Heart left ventricle (tissue), 16 donors: ENCODE results near the gene OR2V1. TPM values are rescaled to one million over a fixed set of nuclear protein-coding genes. Genes with fewer than 3 reads are reported as not detected.

Experiments
- ATAC-seq, 4 donors: fragments of 200-7000 bp; cut with Tn5 transposase; one replicate each; pipeline ENCODE4 v1.9.1; 2020 to 2022; ENCODE audit warnings: moderate library complexity in 4 of 4, mild to moderate bottlenecking in 3 of 4, moderate number of reproducible peaks in 1 of 4
- DNase-seq, 5 donors: peaks; one replicate each; pipeline ENCODE4 v3.0.0-alpha.2; 2020
- H3K27ac ChIP-seq, 12 donors: fragments of 200-600 bp; sonication (generic) in 4 of 12; one replicate each; pipeline versions ENCODE4 v1.5.0 to v1.8.0; 2016 to 2022; ENCODE audit warnings: mild to moderate bottlenecking in 2 of 12
- H3K27me3 ChIP-seq, 9 donors: fragments of 200-600 bp; sonication (generic) in 2 of 9; one replicate each; pipeline versions ENCODE4 v1.5.1 to v1.8.0; 2016 to 2022; ENCODE audit warnings: mild to moderate bottlenecking in 3 of 9
- H3K36me3 ChIP-seq, 9 donors: fragments of 200-600 bp; sonication (generic) in 2 of 9; one replicate each; pipeline versions ENCODE4 v1.5.0 to v1.8.0; 2018 to 2022; ENCODE audit warnings: mild to moderate bottlenecking in 2 of 9
- H3K4me1 ChIP-seq, 12 donors: fragments of 200-600 bp; sonication (generic) in 4 of 12; one replicate each; pipeline versions ENCODE4 v1.5.0 to v1.8.0; 2016 to 2022; ENCODE audit warnings: mild to moderate bottlenecking in 3 of 12
- H3K4me3 ChIP-seq, 12 donors: fragments of 200-600 bp; sonication (generic) in 4 of 12; one replicate each; pipeline versions ENCODE4 v1.5.0 to v1.8.0; 2017 to 2022; ENCODE audit warnings: mild to moderate bottlenecking in 9 of 12, moderate library complexity in 4 of 12
- H3K9me3 ChIP-seq, 12 donors: fragments of 200-600 bp; sonication (generic) in 4 of 12; one replicate each; pipeline versions ENCODE4 v1.5.0 to v1.8.0; 2016 to 2022; ENCODE audit warnings: mild to moderate bottlenecking in 1 of 12
- CTCF ChIP-seq, 12 donors: fragments of 200-600 bp; sonication (generic) in 4 of 12; IDR thresholded peaks; one replicate each; pipeline versions ENCODE4 v1.5.0 to v1.8.0; 2018 to 2022; ENCODE audit warnings: antibody characterized with exemption in 12 of 12, mild to moderate bottlenecking in 5 of 12
- POLR2A ChIP-seq, 2 donors: fragments of 450-650 bp; IDR thresholded peaks; one replicate each; pipeline ENCODE4 v1.6.1; 2017; ENCODE audit warnings: antibody characterized with exemption in 2 of 2, mild to moderate bottlenecking in 2 of 2, moderate library complexity in 2 of 2
- WGBS, 4 donors: extraction: QIAGEN DNeasy Blood & Tissue Kit in 2 of 4; methylation state at CpG; one replicate each; pipeline versions ENCODE4 v1.1.5 to v1.1.7; 2013 to 2018; 5-methylcytosine and 5-hydroxymethylcytosine counted together
- intact Hi-C, 10 donors: fragments of 100-400 bp; cut with DNase I; formaldehyde crosslinking; loops; one replicate each; pipeline versions ENCODE4 v1.11.1 to v1.14.2; 2022
- polyA plus RNA-seq, 2 donors: library from polyadenylated mRNA; stranded (reverse); fragments of 200-250 nt; gene quantifications; one replicate each; pipeline ENCODE4 v1.2.3, GENCODE V29; 2013
- total RNA-seq, 9 donors: library from RNA; depleted of rRNA in 2 of 9; stranded (reverse); fragments of >200 nt in 2 of 9; fragmentation: NEBNext Ultra II Directional in 3 of 9; extraction: Animal tissue kit (Norgen Biotek cat#: 25700) in 3 of 9; gene quantifications; one replicate each; pipeline versions ENCODE4 v1.1.0 to v1.2.4, GENCODE V29; 2016 to 2023
- donor health status: ischemic (EF 13 %, LVEDD 7.1; RV severe dilation, severe dysfunction).
- donor health status: healthy with polysubstance abuse.
- donor health status: DM: no; HTN: yes; CAD: no.
- donor health status: DM: no; HTN: no; CAD: no.
- donor health status: ischemic (EF 25% LVEDD 6.9; RV normal size, moderate dysfunction).
- donor health status: ischemic (EF 25% LVEDD 5.7; RV mildly dilated, moderate dysfunction).
- donor health status: healthy.
- donor health status: DM: yes; HTN: yes; CAD: no.
- donor health status: ischemic (EF 35%, LVEDD 5.7; RV mildly dilated, moderate dysfunction).
- donor health status: nonischemic (EF 11% LVEDD 7.7; RV severe dilation, severe dysfunction).
- donor health status: DM: yes; HTN: yes; CAD: no.
- donor health status: PGD.
- donor health status: ischemic (EF 29% LVEDD 5.4; RV normal size, mild dysfunction).
- donor health status: nonischemic (EF 23%, LVEDD 6.1; RV moderate dilation, normal function).

The OR2V1 gene
- total and polyA plus RNA-seq, 11 donors = not detected

- H3K36me3 ChIP-seq = no peaks in the 10 kb centered on the region
- H3K27ac ChIP-seq = no peak overlapping the region
- no peak for DNase-seq
- ATAC-seq = no peak
- peaks cover 0 to 17% (median 4%) of the 10 kb centered on the region in 9 donors for H3K27me3 ChIP-seq
- intact Hi-C loops = no loop called here
- no peaks in the 10 kb centered on the region for H3K4me1 ChIP-seq
- H3K9me3 ChIP-seq = peaks cover 0 to 10% (median 0%) of the 10 kb centered on the region in 12 donors
- WGBS, 4 donors = 66 to 80% (median 77%) methylated on average over 15 to 17 of the region's 17 CpGs
- no peak overlapping the region for H3K4me3 ChIP-seq
- TF ChIP-seq CTCF (IDR thresholded peaks at IDR 0.05) (no peak), POLR2A (IDR thresholded peaks at IDR 0.05) (no peak)
Observed at GRCh38 chr5:181086026-181086883, 44.7 kb downstream of the OR2V1 start.

- Histone ChIP-seq H3K4me3 (no peak overlapping the region), H3K4me1 (no peaks in the 10 kb centered on the region), H3K36me3 (no peaks in the 10 kb centered on the region), H3K27ac (no peak overlapping the region), H3K27me3 (peaks cover 0 to 23% (median 8%) of the 10 kb centered on the region in 9 donors), H3K9me3 (peaks cover 0 to 10% (median 0%) of the 10 kb centered on the region in 12 donors)
- intact Hi-C loops = no loop called here
- 45 to 57% (median 49%) methylated on average over 18 of the region's 18 CpGs for WGBS, 4 donors
- ATAC-seq = no peak
- TF ChIP-seq CTCF (IDR thresholded peaks at IDR 0.05) (no peak), POLR2A (IDR thresholded peaks at IDR 0.05) (no peak)
- no peak for DNase-seq
Observed at GRCh38 chr5:181084621-181085195, 46.3 kb downstream of the OR2V1 start.

GRCh38 chr5:181081989-181082388 lies 49.0 kb downstream of the OR2V1 start:
- Histone ChIP-seq H3K4me3 (no peak overlapping the region), H3K9me3 (peaks cover 0 to 17% (median 4%) of the 10 kb centered on the region in 12 donors), H3K4me1 (no peaks in the 10 kb centered on the region), H3K27me3 (peaks cover 0 to 23% (median 8%) of the 10 kb centered on the region in 9 donors), H3K36me3 (no peaks in the 10 kb centered on the region), H3K27ac (no peak overlapping the region)
- intact Hi-C loops = no loop called here
- no peak for TF ChIP-seq CTCF (IDR thresholded peaks at IDR 0.05)
- TF ChIP-seq POLR2A (IDR thresholded peaks at IDR 0.05) = no peak
- ATAC-seq (no peak), DNase-seq (no peak)

- Histone ChIP-seq H3K27ac (no peak overlapping the region), H3K4me1 (no peaks in the 10 kb centered on the region), H3K4me3 (no peak overlapping the region), H3K36me3 (no peaks in the 10 kb centered on the region), H3K27me3 (peaks cover 0 to 14% (median 4%) of the 10 kb centered on the region in 9 donors), H3K9me3 (peaks cover 0 to 27% (median 7%) of the 10 kb centered on the region in 12 donors)
- ATAC-seq (no peak), DNase-seq (no peak)
- TF ChIP-seq POLR2A (IDR thresholded peaks at IDR 0.05) (no peak), CTCF (IDR thresholded peaks at IDR 0.05) (no peak)
- intact Hi-C loops = no loop called here
Observed at GRCh38 chr5:181076920-181077319, 54.0 kb downstream of the OR2V1 start.
